GM12892 (cell line): Measurements from ENCODE around the gene CUBN.

Experiments used
- DNase-seq: peaks from one replicate; pipeline ENCODE4 v3.0.0; 2011; ENCODE audit not compliant: insufficient read length
- FAIRE-seq: peaks from 2 replicates; lab custom pipeline; 2011; peaks lifted over from hg19 to GRCh38; lab: Jason Lieb, UNC
- POLR2A ChIP-seq: IDR thresholded peaks from 2 replicates; pipeline ENCODE4 v1.6.1; 2011; ENCODE audit warnings: low read depth, low read length, control low read depth
- POLR2AphosphoS5 ChIP-seq: IDR thresholded peaks from 2 replicates; pipeline ENCODE4 v1.6.1; 2011; ENCODE audit warnings: low read depth, low read length, control low read depth
- TAF1 ChIP-seq: IDR thresholded peaks from 2 replicates; pipeline ENCODE4 v1.6.1; 2011; ENCODE audit warnings: low read depth, mild to moderate bottlenecking, control low read depth, low read length, borderline replicate concordance

The CUBN gene

DNA sequence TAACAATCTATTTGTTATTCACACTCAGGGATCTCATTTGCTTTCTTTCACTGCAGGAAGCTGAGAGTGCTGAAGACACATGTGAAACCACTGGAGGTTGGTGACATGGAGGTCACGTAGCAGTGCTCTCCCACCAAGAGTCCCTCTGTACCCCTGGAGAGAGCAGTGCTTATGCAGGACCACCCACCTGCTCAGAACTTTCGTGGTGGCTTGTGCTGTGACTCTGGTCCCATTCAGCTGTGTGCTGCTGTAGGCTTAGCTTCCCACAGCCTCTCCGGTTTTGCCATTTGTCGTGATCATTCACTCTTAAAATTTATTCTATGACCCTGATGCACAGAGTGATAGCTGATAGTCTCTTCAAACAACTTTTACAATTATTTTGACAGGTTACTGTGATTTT is 216.3 kb downstream of the CUBN start:
- TF ChIP-seq TAF1 = no peak
- TF ChIP-seq POLR2AphosphoS5 = no peak
- TF ChIP-seq POLR2A = no peak
- DNase-seq (no peak), FAIRE-seq (no peak)

DNA sequence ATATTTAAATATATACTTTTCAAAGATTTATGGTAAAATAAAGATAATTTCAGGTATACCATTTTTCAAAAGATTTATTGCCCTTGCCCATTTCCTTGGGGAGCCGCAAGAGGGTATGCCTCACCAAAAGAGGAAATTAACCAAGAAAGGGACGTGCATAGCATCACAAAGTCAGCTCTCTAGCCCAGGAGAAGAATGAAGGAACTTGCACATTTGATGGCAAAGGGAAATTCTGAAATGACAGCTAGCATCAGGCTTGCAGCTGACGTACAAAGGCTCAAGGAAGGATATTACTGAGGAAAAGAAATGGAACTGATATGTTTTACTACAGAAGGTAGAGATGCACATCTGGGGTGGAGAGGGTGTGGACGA is 218.8 kb downstream of the CUBN start:
- FAIRE-seq (no peak), DNase-seq (no peak)
- TF ChIP-seq TAF1 = no peak
- TF ChIP-seq POLR2AphosphoS5 = no peak
- no peak for TF ChIP-seq POLR2A

DNA sequence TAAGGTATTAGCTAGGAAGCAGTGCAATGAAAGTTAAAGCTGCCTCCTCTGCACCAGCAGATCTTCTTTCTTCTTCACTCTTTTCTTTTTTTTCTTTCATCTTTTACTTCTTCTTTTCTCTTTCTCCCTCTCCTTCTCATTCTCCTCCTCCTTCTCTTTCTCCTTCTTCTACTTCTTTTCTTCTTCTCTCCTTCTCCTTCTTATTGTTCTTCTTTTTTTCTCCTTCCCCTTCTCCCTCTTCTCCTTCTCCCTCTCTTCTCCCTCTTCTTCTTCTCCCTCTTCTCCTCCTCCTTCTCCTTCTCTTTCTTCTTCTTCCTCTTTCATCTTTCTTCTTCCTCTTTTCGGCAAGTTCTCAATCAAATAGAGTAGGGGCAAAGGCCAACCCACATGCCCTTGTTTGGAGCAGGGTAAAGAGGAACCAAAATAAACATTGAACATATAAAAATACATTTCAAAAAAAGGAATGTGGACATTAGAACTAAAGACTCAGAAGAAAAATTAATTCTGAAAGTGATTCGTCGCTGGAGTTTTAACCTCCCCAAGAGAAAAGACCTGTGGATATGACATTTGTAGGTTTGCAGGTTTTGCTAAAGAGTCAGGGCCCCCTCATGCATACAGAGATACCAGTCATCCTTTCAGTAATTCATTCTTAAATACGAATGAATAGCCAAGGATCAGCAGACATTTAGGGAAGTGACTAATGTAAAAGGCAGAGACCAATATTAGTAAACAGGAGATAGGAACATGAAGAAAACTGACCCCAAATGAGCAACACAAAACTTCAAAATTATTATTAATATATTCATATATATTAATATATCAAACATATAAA is 219.4 kb downstream of the CUBN start:
- FAIRE-seq = no peak
- TF ChIP-seq POLR2AphosphoS5 (no peak), POLR2A (no peak), TAF1 (no peak)
- no peak for DNase-seq

- FAIRE-seq (no peak), DNase-seq (no peak)
- TF ChIP-seq POLR2AphosphoS5 (no peak), POLR2A (no peak), TAF1 (no peak)
Measured at GRCh38 chr10:16909271-16909767, 220.3 kb downstream of the CUBN start.

GRCh38 chr10:16907687-16908086 is 221.9 kb downstream of the CUBN start:
- FAIRE-seq = no peak
- DNase-seq = no peak
- no peak for TF ChIP-seq POLR2A

- FAIRE-seq = no peak
- no peak for DNase-seq
- TF ChIP-seq POLR2A (no peak), TAF1 (no peak), POLR2AphosphoS5 (no peak)
Measured at GRCh38 chr10:16905320-16905719, 224.3 kb downstream of the CUBN start.

DNA sequence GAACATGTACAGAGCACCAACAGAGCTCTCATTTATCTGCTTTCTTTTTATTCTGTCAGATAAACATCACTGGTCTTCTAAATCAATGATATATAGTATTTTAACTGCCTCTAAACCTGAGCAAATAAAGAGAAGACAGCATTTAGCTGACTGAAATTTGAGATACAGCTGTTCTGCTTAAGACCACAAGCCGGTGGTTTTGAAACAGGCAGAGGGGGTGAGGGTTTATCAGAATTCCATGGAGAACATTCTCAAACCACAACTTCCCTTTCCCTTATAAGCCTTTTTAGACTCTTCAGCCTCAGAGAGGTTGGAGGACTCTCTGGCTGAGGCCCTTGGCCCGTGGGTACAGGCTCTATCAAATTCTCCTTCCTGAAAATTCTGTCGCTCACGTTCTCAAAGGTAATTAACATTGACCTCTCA is 225.0 kb downstream of the CUBN start:
- no peak for FAIRE-seq
- DNase-seq = no peak
- TF ChIP-seq POLR2A = no peak
- TF ChIP-seq TAF1 = no peak
- TF ChIP-seq POLR2AphosphoS5 = no peak

GRCh38 chr10:16904049-16904448 is 225.6 kb downstream of the CUBN start:
- TF ChIP-seq POLR2A = no peak
- TF ChIP-seq POLR2AphosphoS5 = no peak
- no peak for TF ChIP-seq TAF1
- no peak for DNase-seq
- FAIRE-seq = no peak

DNA sequence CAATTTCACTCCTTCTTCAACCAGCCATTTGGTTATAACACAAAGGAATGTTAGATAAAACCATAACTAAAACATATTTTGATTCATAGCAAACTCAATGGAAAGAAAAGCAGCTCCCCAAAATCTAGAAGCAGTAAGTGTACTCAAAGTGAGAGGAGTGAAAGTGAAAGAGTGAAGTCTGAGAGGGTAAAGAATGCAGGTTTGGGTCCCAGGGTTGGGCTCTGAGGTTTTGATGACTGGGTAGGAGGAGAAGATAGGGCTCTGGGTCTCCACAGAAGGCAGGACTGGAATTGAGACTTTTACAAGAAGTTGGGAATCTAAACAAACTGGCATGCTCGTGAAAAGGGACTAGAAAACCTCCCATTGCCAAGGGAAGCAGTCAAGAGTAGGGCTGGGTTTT is 227.0 kb downstream of the CUBN start:
- TF ChIP-seq TAF1 (no peak), POLR2A (no peak), POLR2AphosphoS5 (no peak)
- DNase-seq (no peak), FAIRE-seq (no peak)

GRCh38 chr10:16901106-16901505 is 228.5 kb downstream of the CUBN start:
- DNase-seq (no peak), FAIRE-seq (no peak)
- TF ChIP-seq POLR2A (no peak), TAF1 (no peak), POLR2AphosphoS5 (no peak)

DNA sequence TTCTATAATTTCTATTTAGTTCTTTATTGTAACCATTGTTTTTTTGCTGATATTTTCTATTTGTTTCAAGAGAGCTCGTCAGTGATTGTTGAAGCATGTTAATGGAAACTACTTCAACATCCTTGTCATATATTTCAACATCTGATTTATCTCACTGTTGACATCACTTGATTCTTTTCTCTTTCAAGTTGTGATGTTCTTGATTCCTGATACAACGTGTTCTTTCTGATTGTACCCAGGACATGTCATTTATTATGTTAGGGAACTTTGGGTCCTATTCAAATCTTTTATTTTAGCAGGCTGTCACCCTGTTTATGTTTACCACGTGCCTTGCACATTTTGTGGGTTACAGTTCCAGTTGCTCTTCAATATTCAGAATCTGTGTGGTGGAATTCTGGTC is 232.6 kb downstream of the CUBN start:
- DNase-seq = no peak
- no peak for TF ChIP-seq POLR2AphosphoS5
- no peak for TF ChIP-seq TAF1
- no peak for TF ChIP-seq POLR2A
- no peak for FAIRE-seq

DNA sequence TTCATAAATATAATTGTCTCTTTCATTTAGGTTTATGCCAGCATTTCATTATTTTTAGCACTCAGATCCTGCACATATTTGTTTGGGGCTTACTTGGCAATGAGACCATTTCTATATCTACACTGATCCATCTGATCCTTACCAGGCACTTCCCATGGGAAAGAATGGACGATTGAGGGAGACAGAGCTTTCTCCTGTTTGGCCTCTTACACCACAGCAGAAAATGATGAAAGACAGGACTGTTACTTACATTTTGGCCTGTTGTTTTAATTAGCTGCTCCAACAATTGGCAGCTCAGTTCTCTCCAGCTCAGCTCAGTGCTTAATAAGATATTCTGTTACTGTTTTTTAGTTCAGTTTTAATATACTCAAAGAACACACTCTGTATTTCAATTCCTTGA is 234.8 kb downstream of the CUBN start:
- TF ChIP-seq TAF1 (no peak), POLR2A (no peak), POLR2AphosphoS5 (no peak)

GRCh38 chr10:16893664-16894063 is 235.9 kb downstream of the CUBN start:
- FAIRE-seq (no peak), DNase-seq (no peak)
- TF ChIP-seq POLR2A = no peak
- TF ChIP-seq TAF1 = no peak
- TF ChIP-seq POLR2AphosphoS5 = no peak

More for the DNA sequence above, 234.8 kb downstream of the CUBN start:
- FAIRE-seq (no peak), DNase-seq (no peak)
